Activated CD8-positive, alpha-beta T cell treated with anti-CD3 and anti-CD28 coated beads for 36 hours (primary cell): ENCODE results near the gene NANP. TPM values are rescaled to one million over a fixed set of nuclear protein-coding genes. Genes with fewer than 3 reads are reported as not detected.

Experiments
- ATAC-seq: fragments of 200-7000 bp; cut with Tn5 transposase; one replicate; pipeline ENCODE4 v1.10.0; 2021; ENCODE audit warnings: mild to moderate bottlenecking, moderate library complexity
- CTCF ChIA-PET: fragments of 350-600 bp; sonication (Branson Sonifier 250); formaldehyde crosslinking; loops from one replicate; lab custom pipeline; 2021; ENCODE audit warnings: antibody characterized with exemption; lab: Charles Lee
- POLR2A ChIA-PET: fragments of 350-600 bp; sonication (Branson Sonifier 250); formaldehyde crosslinking; loops from one replicate; lab custom pipeline; 2021; ENCODE audit warnings: antibody characterized with exemption; lab: Charles Lee
- DNase-seq: peaks from one replicate; pipeline ENCODE4 v3.0.0-alpha.2; 2020
- H3K27ac Mint-ChIP-seq: one replicate; pipeline ENCODE4 v1.8.0; 2021; ENCODE audit warnings: mild to moderate bottlenecking, mixed read lengths
- H3K27me3 Mint-ChIP-seq: one replicate; pipeline ENCODE4 v1.8.0; 2021; ENCODE audit warnings: mixed read lengths
- H3K36me3 Mint-ChIP-seq: one replicate; pipeline ENCODE4 v1.8.0; 2021; ENCODE audit warnings: low read depth, mixed read lengths
- H3K4me1 Mint-ChIP-seq: one replicate; pipeline ENCODE4 v1.8.0; 2021; ENCODE audit warnings: low read depth, mixed read lengths
- H3K4me3 Mint-ChIP-seq: one replicate; pipeline ENCODE4 v1.8.0; 2021; ENCODE audit warnings: mild to moderate bottlenecking, moderate library complexity, mixed read lengths
- H3K9me3 Mint-ChIP-seq: one replicate; pipeline ENCODE4 v1.8.0; 2021; ENCODE audit warnings: mixed read lengths
- intact Hi-C: fragments of 100-400 bp; cut with micrococcal nuclease; formaldehyde crosslinking; loops from one replicate; pipeline ENCODE4 v1.10.0; 2022
- total RNA-seq, 2 experiments: library from RNA; stranded (reverse); gene quantifications; one replicate each; pipeline ENCODE4 v1.2.3, GENCODE V29; 2021
- TF ChIP-seq, protein P1 (sequence below): fragments of 200-600 bp; IDR thresholded peaks from one replicate; pipeline ENCODE4 v1.8.0; 2022; ENCODE audit warnings: antibody characterized with exemption, mild to moderate bottlenecking

NANP gene
- total RNA-seq, 2 experiments from 2014 or later, result 7.6 to 8.0 TPM

DNA sequence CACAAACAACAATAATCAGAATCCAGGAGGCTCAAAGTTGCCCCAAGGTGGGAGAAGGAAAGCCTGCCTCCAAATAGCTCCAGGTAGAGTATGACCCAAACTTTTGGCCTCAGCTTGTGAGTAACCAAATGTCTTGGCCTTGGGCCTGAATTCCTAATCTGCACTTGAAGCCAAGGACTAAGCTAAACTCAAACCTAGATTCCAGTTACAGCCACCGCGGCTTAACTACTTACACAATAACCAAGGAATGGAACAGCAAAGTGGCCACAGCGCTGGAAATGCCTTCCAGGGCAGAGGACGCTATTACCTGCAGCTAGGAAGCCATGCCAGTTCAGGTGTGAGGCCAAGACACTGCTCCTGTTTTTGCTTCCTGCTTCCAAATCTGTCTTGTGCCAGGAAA, 43.1 kb downstream of the NANP start:
- H3K4me1 Mint-ChIP-seq, result peaks cover 4% of the 10 kb centered on the region
- ChIA-PET CTCF (no interaction called here), POLR2A (no interaction called here)
- no peak for DNase-seq
- no peak for ATAC-seq
- TF ChIP-seq, protein P1, sequence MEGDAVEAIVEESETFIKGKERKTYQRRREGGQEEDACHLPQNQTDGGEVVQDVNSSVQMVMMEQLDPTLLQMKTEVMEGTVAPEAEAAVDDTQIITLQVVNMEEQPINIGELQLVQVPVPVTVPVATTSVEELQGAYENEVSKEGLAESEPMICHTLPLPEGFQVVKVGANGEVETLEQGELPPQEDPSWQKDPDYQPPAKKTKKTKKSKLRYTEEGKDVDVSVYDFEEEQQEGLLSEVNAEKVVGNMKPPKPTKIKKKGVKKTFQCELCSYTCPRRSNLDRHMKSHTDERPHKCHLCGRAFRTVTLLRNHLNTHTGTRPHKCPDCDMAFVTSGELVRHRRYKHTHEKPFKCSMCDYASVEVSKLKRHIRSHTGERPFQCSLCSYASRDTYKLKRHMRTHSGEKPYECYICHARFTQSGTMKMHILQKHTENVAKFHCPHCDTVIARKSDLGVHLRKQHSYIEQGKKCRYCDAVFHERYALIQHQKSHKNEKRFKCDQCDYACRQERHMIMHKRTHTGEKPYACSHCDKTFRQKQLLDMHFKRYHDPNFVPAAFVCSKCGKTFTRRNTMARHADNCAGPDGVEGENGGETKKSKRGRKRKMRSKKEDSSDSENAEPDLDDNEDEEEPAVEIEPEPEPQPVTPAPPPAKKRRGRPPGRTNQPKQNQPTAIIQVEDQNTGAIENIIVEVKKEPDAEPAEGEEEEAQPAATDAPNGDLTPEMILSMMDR, result no peak
- no peak overlapping the region for H3K4me3 Mint-ChIP-seq
- no peaks in the 10 kb centered on the region for H3K9me3 Mint-ChIP-seq
- intact Hi-C loops, result loop anchor here (10.0 kb wide), 2 partner anchors 84 to 96 kb away; no protein-coding TSS in a partner anchor
- H3K36me3 Mint-ChIP-seq, result peaks cover 3% of the 10 kb centered on the region
- H3K27ac Mint-ChIP-seq, result no peak overlapping the region
- H3K27me3 Mint-ChIP-seq, result peaks cover 12% of the 10 kb centered on the region

DNA sequence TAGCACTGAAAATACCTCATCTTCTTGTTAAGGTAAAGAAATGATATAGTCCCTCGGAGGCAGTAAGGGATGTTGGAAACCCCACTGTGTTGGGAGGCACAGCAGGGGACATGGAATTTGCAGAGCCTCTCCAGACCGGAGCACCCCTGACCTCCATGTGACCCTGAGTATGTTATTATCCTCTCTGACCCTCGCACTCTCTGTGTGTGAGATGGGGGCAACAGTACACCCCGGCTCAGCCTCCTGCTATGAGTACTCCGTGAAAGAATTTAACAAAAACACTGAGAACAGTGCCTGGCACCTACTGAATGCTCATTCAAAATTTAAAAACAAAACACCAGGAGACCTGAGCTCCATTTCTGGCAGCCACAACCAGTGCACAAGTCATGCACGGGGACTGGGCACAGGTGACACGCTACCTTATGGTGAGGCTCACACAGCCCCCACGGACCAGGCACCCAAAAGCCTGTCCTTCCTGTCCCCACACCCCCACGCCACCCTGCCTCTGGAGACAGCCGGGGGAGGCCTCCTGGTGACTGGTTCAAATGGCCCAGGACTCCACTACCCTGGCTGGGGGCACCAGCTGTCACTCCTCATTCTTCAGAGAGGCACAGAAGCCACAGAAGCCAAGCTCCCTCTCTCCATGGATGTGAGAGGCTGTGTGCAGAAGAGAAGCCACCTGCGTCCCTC, 44.6 kb downstream of the NANP start:
- peaks cover 3% of the 10 kb centered on the region for H3K36me3 Mint-ChIP-seq
- H3K4me1 Mint-ChIP-seq, result no peaks in the 10 kb centered on the region
- peaks cover 8% of the 10 kb centered on the region for H3K27me3 Mint-ChIP-seq
- CTCF ChIA-PET, result no interaction called here
- no peaks in the 10 kb centered on the region for H3K9me3 Mint-ChIP-seq
- POLR2A ChIA-PET, result no interaction called here
- DNase-seq (no peak), ATAC-seq (no peak)
- intact Hi-C loops, result no loop called here
- TF ChIP-seq, protein P1, result no peak
- no peak overlapping the region for H3K27ac Mint-ChIP-seq
- no peak overlapping the region for H3K4me3 Mint-ChIP-seq

DNA sequence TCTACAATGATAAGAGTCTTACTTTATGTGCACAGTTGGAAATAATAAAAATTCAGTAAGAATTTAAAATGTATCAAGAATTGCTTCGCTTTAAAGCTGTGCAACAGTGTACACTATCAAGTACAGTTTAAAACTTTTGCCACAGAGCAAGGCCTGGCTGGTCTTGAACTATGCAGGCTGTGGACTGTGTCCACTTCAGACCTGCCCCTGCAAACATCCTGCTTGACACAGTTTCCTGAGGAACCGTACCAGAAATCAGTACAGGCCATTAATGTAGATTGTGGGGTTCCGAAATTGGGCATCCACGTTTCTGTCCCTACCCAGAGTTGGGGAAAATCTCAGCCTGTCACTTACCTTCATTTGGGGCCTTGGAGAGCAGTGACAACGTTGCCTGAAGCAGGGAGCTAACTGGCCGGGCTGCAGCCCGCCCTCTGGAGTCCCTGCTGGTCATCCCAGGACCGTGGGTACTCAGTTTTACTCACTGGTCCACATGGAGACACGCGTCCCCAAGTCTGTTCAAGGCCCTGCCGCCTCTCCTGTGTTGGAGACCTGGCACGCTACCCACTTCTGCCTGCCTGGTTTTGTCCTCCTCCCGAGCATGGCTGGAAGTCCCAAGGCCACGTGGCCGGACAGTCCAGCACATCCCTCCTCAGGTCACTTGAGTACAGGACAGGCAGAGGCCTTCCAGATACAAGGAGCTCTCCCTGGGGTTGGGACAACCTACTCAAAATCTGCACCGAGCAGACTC, 46.9 kb downstream of the NANP start:
- no peaks in the 10 kb centered on the region for H3K4me1 Mint-ChIP-seq
- CTCF ChIA-PET, result no interaction called here
- H3K27ac Mint-ChIP-seq, result no peak overlapping the region
- intact Hi-C loops, result no loop called here
- DNase-seq, result no peak
- POLR2A ChIA-PET, result no interaction called here
- no peak overlapping the region for H3K4me3 Mint-ChIP-seq
- TF ChIP-seq, protein P1, result no peak
- H3K27me3 Mint-ChIP-seq, result no peaks in the 10 kb centered on the region
- no peaks in the 10 kb centered on the region for H3K9me3 Mint-ChIP-seq
- no peaks in the 10 kb centered on the region for H3K36me3 Mint-ChIP-seq
- ATAC-seq, result no peak

DNA sequence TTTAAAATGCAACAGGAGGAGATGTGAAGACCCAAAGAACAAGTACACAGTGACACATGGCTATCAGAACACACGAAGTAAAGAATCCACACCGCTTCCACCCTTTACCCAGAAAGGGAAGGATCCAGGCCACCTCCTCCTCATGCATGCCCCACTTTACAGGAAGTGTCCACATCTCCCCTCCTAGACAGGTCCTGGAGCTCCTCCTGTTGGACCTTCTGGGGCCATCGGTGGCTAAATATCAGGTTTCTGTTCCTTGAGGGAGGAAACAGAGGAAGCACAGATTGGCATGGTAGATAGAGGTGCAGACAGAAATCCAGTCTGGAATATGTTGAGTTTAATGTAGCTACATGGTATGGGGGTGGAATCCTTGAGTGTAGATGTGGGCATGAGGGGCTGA, 49.4 kb downstream of the NANP start:
- no peaks in the 10 kb centered on the region for H3K36me3 Mint-ChIP-seq
- H3K4me1 Mint-ChIP-seq, result no peaks in the 10 kb centered on the region
- intact Hi-C loops, result no loop called here
- no peak for DNase-seq
- no peak overlapping the region for H3K4me3 Mint-ChIP-seq
- no peaks in the 10 kb centered on the region for H3K27me3 Mint-ChIP-seq
- POLR2A ChIA-PET, result no interaction called here
- no peak for ATAC-seq
- H3K9me3 Mint-ChIP-seq, result no peaks in the 10 kb centered on the region
- CTCF ChIA-PET, result no interaction called here
- TF ChIP-seq, protein P1, result no peak
- H3K27ac Mint-ChIP-seq, result no peak overlapping the region
